HepG2 (cell line): Measurements from ENCODE around the gene HPDL. TPM values are rescaled to one million over a fixed set of nuclear protein-coding genes. Genes with fewer than 3 reads are reported as not detected.

ENCODE experiments used
- E2F1 ChIP-seq: sonication (generic); formaldehyde crosslinking; IDR thresholded peaks from 2 replicates; pipeline ENCODE4 v1.5.0; 2020; ENCODE audit warnings: missing genetic modification reagents
- HDAC1 ChIP-seq: sonication (generic); formaldehyde crosslinking; IDR thresholded peaks from 2 replicates; pipeline ENCODE4 v1.5.1; 2020; ENCODE audit warnings: mild to moderate bottlenecking, missing genetic modification reagents
- HDAC6 ChIP-seq: fragments of 200-600 bp; sonication (generic); IDR thresholded peaks from 2 replicates; pipeline ENCODE4 v1.7.0; 2017; ENCODE audit warnings: mild to moderate bottlenecking, antibody characterized with exemption, low read length, low read depth
- IRF2 ChIP-seq: IDR thresholded peaks from 2 replicates; pipeline ENCODE4 v1.6.1; 2018; ENCODE audit warnings: missing genetic modification reagents, missing compliant biosample characterization
- JUN ChIP-seq: sonication (generic); formaldehyde crosslinking; IDR thresholded peaks from 2 replicates; pipeline ENCODE4 v1.4.0; 2020; ENCODE audit warnings: mild to moderate bottlenecking, missing genetic modification reagents
- KDM4B ChIP-seq: sonication (generic); formaldehyde crosslinking; IDR thresholded peaks from 2 replicates; pipeline ENCODE4 v1.4.0; 2020; ENCODE audit warnings: missing genetic modification reagents
- LCORL ChIP-seq, 2 experiments: fragments of 450-650 bp in 1 of 2; sonication (generic) in 1 of 2; formaldehyde crosslinking in 1 of 2; IDR thresholded peaks; 2 replicates each; pipeline versions ENCODE4 v1.5.0 to v1.6.1; 2017 to 2020; ENCODE audit warnings: antibody characterized with exemption in 1 of 2, missing genetic modification reagents in 1 of 2
- MTF1 ChIP-seq: sonication (generic); formaldehyde crosslinking; IDR thresholded peaks from 2 replicates; pipeline ENCODE4 v1.5.0; 2020; ENCODE audit warnings: missing genetic modification reagents
- NFE2 ChIP-seq: sonication (generic); formaldehyde crosslinking; IDR thresholded peaks from 2 replicates; pipeline ENCODE4 v1.4.0; 2020; ENCODE audit warnings: missing genetic modification reagents
- SP140L ChIP-seq: sonication (generic); formaldehyde crosslinking; IDR thresholded peaks from 2 replicates; pipeline ENCODE4 v1.4.0; 2020; ENCODE audit warnings: missing genetic modification reagents, borderline replicate concordance
- ZMYM2 ChIP-seq: sonication (generic); formaldehyde crosslinking; IDR thresholded peaks from 2 replicates; pipeline ENCODE4 v1.8.0; 2022; ENCODE audit warnings: mild to moderate bottlenecking, missing genetic modification reagents
- ZNF451 ChIP-seq: sonication (generic); formaldehyde crosslinking; IDR thresholded peaks from 2 replicates; pipeline ENCODE4 v1.5.0; 2020; ENCODE audit warnings: mild to moderate bottlenecking, missing genetic modification reagents
- ZNF468 ChIP-seq: sonication (generic); formaldehyde crosslinking; IDR thresholded peaks from 2 replicates; pipeline ENCODE4 v1.8.0; 2022; ENCODE audit warnings: mild to moderate bottlenecking, moderate library complexity, missing genetic modification reagents
- polyA plus RNA-seq, 8 experiments: library from polyadenylated mRNA; depleted of rRNA in 3 of 8; stranded (reverse) in 7 of 8; unstranded in 1 of 8; fragments of >200 nt; fragmentation: Illumina TruSeq in 4 of 8; extraction: Trizol in 4 of 8; gene quantifications; 2 replicates each; pipeline versions ENCODE4 v1.2.1 to v1.2.3, GENCODE V29; 2011 to 2016; ENCODE audit warnings: low read depth in 4 of 8, missing spikeins in 1 of 8, mixed read lengths in 1 of 8; ENCODE audit not compliant: insufficient read depth in 1 of 8
- total RNA-seq, 5 experiments: library from RNA; depleted of rRNA; stranded (reverse); fragments of >200 nt; fragmentation: Illumina TruSeq; extraction: Trizol; gene quantifications; 2 replicates each; pipeline ENCODE4 v1.2.3, GENCODE V29; 2016; ENCODE audit warnings: low read depth in 1 of 5
- TF ChIP-seq, protein P1 (sequence below): sonication (generic); formaldehyde crosslinking; IDR thresholded peaks from 2 replicates; pipeline ENCODE4 v1.9.0; 2022; ENCODE audit warnings: missing genetic modification reagents, mild to moderate bottlenecking, borderline replicate concordance
- TF ChIP-seq, protein P2 (sequence below): sonication (generic); formaldehyde crosslinking; IDR thresholded peaks from 2 replicates; pipeline ENCODE4 v1.4.0; 2020; ENCODE audit warnings: mild to moderate bottlenecking, missing genetic modification reagents
- TF ChIP-seq, protein P3 (sequence below): sonication (generic); formaldehyde crosslinking; IDR thresholded peaks from 2 replicates; pipeline ENCODE4 v1.9.0; 2022; ENCODE audit warnings: low read depth, missing genetic modification reagents
- TF ChIP-seq, protein P4 (sequence below): sonication (generic); formaldehyde crosslinking; IDR thresholded peaks from 2 replicates; pipeline ENCODE4 v1.4.0; 2020; ENCODE audit warnings: missing genetic modification reagents
- TF ChIP-seq, protein P5 (sequence below): sonication (generic); IDR thresholded peaks from 2 replicates; pipeline ENCODE4 v1.6.1; 2016; ENCODE audit warnings: low read depth, borderline replicate concordance
- TF ChIP-seq, protein P6 (sequence below): sonication (generic); formaldehyde crosslinking; conservative IDR thresholded peaks from 2 replicates; pipeline ENCODE4 v1.8.1; 2023; ENCODE audit warnings: missing genetic modification reagents

Gene HPDL
- total and polyA plus RNA-seq, 2 of the 13 experiments (the other 11 are each of a cell fraction or from before 2014, with no cell fraction given), result not detected

DNA sequence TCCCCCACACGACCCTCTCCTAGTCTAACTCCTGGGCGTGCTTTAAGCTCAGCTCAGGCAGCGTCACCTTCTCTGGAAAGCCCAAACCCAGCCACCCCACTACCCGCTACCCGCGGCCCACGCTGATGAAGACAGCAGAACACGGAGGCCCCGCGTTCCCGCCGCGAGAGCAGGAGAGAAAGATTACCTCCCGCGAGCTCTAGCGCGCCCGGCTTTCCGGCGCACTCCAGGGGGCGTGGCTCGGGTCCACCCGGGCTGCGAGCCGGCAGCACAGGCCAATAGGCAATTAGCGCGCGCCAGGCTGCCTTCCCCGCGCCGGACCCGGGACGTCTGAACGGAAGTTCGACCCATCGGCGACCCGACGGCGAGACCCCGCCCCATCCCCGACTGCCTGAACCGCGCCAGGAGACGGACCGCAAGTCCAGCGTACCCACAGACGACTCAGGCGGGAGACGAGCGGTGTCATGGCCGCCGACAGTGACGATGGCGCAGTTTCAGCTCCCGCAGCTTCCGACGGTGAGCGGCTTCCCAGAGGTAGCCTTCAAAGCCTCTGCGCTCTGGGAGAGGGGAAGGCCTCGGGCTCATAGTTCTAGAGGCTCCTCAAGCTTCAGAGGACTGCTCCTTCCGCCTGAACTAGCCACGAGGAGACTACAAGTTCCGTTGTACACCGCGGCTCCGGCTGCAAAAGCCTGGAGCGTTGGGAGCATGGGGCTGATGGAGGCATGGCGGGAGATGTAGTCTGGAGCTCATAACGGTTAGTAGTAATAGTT, 13.3 kb downstream of the HPDL start, which contains the start of the genes MUTYH and TOE1 (continued):
- TF ChIP-seq E2F1 (CRISPR knock-in tag) (peak; percentile 97), ZMYM2 (CRISPR knock-in tag) (peak; percentile 98), ZNF468 (no peak; the same call in none of the 2 replicates), ZNF451 (CRISPR knock-in tag) (peak; percentile 95; the same call in 1 of the 2 replicates), KDM4B (0 out of 2 replicates have a peak, but pooled peaks have one; percentile 5), JUN (CRISPR knock-in tag) (peak; percentile 45; the same call in 1 of the 2 replicates), MTF1 (CRISPR knock-in tag) (peak; percentile 91), IRF2 (peak; percentile 20; the same call in 1 of the 2 replicates), LCORL (IDR thresholded peaks at IDR 0.05) (no peak), LCORL (CRISPR knock-in tag; IDR thresholded peaks at IDR 0.05) (peak; percentile 81), HDAC1 (CRISPR knock-in tag) (peak; percentile 95), NFE2 (CRISPR knock-in tag) (no peak), SP140L (CRISPR knock-in tag) (no peak), HDAC6 (no peak)
- TF ChIP-seq, protein P1, sequence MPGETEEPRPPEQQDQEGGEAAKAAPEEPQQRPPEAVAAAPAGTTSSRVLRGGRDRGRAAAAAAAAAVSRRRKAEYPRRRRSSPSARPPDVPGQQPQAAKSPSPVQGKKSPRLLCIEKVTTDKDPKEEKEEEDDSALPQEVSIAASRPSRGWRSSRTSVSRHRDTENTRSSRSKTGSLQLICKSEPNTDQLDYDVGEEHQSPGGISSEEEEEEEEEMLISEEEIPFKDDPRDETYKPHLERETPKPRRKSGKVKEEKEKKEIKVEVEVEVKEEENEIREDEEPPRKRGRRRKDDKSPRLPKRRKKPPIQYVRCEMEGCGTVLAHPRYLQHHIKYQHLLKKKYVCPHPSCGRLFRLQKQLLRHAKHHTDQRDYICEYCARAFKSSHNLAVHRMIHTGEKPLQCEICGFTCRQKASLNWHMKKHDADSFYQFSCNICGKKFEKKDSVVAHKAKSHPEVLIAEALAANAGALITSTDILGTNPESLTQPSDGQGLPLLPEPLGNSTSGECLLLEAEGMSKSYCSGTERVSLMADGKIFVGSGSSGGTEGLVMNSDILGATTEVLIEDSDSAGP, result peak; percentile 89; the same call in 1 of the 2 replicates
- TF ChIP-seq, protein P2, sequence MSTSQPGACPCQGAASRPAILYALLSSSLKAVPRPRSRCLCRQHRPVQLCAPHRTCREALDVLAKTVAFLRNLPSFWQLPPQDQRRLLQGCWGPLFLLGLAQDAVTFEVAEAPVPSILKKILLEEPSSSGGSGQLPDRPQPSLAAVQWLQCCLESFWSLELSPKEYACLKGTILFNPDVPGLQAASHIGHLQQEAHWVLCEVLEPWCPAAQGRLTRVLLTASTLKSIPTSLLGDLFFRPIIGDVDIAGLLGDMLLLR (CRISPR knock-in tag), result no peak; the same call in 1 of the 2 replicates
- TF ChIP-seq, protein P3, sequence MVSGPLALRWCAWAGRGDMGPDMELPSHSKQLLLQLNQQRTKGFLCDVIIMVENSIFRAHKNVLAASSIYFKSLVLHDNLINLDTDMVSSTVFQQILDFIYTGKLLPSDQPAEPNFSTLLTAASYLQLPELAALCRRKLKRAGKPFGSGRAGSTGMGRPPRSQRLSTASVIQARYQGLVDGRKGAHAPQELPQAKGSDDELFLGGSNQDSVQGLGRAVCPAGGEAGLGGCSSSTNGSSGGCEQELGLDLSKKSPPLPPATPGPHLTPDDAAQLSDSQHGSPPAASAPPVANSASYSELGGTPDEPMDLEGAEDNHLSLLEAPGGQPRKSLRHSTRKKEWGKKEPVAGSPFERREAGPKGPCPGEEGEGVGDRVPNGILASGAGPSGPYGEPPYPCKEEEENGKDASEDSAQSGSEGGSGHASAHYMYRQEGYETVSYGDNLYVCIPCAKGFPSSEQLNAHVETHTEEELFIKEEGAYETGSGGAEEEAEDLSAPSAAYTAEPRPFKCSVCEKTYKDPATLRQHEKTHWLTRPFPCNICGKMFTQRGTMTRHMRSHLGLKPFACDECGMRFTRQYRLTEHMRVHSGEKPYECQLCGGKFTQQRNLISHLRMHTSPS (CRISPR knock-in tag), result no peak
- TF ChIP-seq, protein P4, sequence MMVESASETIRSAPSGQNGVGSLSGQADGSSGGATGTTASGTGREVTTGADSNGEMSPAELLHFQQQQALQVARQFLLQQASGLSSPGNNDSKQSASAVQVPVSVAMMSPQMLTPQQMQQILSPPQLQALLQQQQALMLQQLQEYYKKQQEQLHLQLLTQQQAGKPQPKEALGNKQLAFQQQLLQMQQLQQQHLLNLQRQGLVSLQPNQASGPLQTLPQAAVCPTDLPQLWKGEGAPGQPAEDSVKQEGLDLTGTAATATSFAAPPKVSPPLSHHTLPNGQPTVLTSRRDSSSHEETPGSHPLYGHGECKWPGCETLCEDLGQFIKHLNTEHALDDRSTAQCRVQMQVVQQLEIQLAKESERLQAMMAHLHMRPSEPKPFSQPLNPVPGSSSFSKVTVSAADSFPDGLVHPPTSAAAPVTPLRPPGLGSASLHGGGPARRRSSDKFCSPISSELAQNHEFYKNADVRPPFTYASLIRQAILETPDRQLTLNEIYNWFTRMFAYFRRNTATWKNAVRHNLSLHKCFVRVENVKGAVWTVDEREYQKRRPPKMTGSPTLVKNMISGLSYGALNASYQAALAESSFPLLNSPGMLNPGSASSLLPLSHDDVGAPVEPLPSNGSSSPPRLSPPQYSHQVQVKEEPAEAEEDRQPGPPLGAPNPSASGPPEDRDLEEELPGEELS, result no peak
- TF ChIP-seq, protein P5, sequence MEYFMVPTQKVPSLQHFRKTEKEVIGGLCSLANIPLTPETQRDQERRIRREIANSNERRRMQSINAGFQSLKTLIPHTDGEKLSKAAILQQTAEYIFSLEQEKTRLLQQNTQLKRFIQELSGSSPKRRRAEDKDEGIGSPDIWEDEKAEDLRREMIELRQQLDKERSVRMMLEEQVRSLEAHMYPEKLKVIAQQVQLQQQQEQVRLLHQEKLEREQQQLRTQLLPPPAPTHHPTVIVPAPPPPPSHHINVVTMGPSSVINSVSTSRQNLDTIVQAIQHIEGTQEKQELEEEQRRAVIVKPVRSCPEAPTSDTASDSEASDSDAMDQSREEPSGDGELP, result no peak
- TF ChIP-seq, protein P6, sequence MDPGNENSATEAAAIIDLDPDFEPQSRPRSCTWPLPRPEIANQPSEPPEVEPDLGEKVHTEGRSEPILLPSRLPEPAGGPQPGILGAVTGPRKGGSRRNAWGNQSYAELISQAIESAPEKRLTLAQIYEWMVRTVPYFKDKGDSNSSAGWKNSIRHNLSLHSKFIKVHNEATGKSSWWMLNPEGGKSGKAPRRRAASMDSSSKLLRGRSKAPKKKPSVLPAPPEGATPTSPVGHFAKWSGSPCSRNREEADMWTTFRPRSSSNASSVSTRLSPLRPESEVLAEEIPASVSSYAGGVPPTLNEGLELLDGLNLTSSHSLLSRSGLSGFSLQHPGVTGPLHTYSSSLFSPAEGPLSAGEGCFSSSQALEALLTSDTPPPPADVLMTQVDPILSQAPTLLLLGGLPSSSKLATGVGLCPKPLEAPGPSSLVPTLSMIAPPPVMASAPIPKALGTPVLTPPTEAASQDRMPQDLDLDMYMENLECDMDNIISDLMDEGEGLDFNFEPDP (CRISPR knock-in tag), result no peak; the same call in 1 of the 2 replicates
